GM19023 (cell line): ENCODE results near the gene SHOX.
"Not testable (repeated sequence)": the region's sequence is repeated elsewhere in the genome, so short reads cannot be mapped to it uniquely, and the experiment has no call there.

ENCODE experiments used
- ATAC-seq: cut with Tn5 transposase; IDR thresholded peaks from one replicate; pipeline ENCODE4 v1.9.1; 2021; ENCODE audit warnings: mild to moderate bottlenecking, moderate library complexity; ENCODE audit not compliant: unreplicated experiment

Gene SHOX

DNA sequence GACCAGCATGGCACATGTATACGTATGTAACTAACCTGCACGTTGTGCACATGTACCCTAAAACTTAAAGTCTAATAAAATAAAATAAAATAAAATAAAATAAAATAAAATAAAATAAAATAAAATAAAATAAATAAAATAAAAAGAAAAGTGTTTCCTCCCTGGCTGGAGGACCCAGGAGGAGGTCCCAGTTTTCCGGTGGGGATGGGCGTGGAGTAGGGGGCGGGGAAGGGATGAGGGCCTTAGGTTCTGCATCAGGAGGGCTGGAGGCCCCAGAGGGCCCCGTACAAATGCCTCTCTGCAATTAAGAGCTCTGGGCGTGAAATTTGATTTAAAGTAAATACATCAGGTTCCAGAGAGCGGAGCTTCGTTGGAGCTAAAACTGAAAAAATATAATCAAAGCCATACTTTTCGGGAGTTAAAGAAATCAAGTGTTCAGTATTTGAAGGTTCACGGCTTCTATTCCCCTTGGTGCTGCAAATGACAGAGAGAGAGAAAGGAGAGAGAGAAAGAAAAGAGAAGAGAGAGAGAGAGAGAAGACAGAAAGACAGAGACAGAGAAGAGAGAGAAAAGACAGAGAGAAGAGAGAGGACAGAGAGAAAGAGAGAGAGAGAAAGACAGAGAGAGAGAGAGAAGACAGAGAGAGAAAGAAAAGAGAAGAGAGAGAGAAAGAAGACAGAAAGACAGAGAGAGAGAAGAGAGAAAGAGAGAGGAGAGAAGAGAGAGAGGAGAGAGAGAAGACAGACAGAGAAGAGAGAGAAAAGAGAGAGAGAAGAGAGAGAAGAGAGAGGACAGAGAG is 8.7 kb upstream of the SHOX start:
- no peak for ATAC-seq

GRCh38 chrX:622802-623201 is 7.8 kb upstream of the SHOX start:
- ATAC-seq = not testable (repeated sequence)

DNA sequence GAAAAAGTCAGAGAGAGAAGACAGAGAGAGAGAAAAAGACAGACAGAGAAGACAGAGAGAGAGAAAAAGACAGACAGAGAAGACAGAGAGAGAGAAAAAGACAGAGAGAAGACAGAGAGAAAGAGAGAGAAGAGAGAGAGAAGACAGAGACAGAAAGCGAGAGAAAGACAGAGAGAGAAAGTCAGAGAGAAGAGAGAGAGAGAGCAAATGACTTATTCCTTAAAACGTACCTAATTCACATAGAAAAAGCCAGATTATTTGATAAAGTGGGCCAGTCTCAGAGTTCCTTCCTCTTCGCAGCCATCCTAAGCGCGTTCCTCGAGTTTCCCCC is 7.4 kb upstream of the SHOX start:
- ATAC-seq = no peak

DNA sequence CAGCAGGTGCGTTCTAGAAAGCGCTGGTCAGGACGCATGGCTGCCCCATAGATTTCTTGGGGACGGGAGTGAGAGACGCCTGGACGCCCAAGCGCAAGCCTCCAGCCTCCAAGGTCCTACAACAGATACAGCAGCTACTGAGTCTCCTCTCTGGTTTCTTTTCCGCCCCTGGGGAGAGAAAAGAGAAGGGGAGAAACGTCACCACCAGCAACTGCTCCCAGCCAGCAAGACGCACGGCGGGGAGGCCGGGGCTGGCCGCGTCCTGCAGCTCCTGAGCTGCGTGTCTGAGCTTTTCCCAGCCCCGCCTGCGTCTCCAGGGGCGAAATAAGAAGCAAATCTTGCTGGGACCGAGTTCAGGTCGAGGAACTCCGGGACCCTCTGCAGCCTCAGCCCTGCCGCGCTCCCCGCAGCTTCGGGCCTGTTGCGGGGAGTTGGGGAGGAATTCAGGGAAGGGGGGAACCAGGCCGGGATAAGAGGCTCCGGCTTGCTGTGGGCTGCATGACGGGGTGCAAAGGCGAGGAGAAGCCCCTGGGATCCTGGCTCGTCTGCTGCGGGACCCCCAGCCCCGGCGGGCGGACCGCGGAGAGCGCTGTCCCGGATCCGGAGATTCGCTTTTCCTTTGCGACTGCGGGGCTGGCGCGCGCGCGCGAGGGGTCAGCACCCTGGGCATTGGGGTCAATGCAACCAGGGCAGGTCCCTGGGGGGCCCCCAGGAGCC is 6.8 kb upstream of the SHOX start:
- no peak for ATAC-seq

DNA sequence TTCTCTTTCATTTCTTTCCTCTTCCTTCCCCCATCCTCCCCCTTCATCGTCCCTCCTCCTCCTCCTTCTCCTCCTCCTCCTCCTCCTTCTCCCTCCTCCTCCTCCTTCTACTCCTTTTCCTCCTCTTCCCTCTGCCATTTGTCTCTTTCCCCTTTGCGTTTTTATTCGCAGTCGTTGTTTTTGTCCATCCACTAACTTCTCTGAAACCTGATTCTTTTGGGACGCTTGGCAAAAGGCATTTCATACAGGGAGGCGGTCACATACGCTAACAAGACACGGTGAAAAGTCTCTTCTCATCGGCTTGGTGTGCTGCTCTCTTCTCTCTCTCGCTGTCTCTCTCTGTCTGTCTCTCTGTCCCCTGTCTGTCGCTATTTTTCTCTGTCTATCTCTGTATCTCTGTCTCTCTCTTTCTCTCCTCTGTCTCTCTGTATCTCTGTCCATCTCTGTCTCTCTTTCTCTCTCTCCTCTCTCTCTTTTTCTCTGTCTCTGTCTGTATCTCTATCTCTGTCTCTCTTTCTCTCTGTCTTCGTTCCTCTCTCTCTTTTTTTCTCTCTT is 5.4 kb upstream of the SHOX start:
- no peak for ATAC-seq

GRCh38 chrX:626047-626446 is 4.5 kb upstream of the SHOX start:
- ATAC-seq = not testable (repeated sequence)

GRCh38 chrX:626745-627509 is 3.7 kb upstream of the SHOX start:
- no peak for ATAC-seq

DNA sequence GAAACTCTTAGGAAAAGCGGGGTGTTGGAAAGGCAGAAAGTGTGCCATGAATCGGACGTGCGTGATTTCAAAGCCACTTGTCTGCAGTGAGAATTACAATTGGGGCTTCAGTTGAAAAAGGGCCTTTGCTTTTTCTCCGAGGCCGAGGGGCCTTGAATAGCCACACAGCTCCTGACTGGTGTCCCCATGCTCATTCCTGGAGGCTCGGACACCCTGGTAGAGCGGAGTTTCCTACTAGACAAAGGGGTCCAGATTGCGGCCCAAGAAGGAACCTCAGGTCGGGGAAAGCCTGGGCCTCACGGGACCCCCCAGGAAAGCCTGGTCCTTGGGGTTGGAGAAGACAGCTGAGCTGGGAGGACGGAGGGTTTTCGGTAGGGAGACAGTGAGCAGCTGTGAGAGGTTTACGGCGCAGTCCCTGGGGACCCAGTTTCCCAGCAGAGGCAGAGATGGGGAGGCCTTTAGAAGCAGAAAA is 3.0 kb upstream of the SHOX start:
- ATAC-seq = no peak

DNA sequence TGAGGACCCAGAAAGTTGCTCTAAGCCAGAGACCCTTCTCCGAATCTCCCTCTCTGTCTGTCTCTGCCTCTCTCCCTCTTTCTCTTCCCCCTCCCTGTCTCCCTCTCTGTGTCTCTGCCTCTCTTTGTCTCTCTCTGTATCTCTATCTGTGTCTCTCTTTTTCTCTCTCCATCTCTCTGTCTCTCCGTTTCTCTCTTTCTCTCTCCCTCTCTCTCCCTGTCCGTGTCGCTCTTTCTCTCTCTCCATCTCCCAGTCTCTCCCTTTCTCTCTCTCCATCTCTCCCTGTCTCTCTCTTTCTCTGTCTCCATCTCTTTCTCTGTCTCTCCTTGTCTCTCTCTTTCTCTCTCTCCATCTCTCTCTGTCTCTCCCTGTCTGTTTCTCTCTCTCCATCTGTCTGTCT is 2.6 kb upstream of the SHOX start:
- ATAC-seq = no peak

- no peak for ATAC-seq
Measured at GRCh38 chrX:629230-630006, 1.2 kb upstream of the SHOX start.

DNA sequence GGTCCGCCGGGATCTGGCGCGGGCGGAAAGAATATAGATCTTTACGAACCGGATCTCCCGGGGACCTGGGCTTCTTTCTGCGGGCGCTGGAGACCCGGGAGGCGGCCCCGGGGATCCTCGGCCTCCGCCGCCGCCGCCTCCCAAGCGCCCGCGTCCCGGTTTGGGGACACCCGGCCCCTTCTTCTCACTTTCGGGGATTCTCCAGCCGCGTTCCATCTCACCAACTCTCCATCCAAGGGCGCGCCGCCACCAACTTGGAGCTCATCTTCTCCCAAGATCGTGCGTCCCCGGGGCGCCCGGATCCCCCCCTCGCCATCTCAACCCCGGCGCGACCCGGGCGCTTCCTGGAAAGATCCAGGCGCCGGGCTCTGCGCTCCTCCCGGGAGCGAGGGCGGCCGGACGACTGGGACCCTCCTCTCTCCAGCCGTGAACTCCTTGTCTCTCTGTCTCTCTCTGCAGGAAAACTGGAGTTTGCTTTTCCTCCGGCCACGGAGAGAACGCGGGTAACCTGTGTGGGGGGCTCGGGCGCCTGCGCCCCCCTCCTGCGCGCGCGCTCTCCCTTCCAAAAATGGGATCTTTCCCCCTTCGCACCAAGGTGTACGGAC is 482 bp upstream of the SHOX start:
- no peak for ATAC-seq

- no peak for ATAC-seq
Measured at GRCh38 chrX:631802-632365, 1.3 kb downstream of the SHOX start.

DNA sequence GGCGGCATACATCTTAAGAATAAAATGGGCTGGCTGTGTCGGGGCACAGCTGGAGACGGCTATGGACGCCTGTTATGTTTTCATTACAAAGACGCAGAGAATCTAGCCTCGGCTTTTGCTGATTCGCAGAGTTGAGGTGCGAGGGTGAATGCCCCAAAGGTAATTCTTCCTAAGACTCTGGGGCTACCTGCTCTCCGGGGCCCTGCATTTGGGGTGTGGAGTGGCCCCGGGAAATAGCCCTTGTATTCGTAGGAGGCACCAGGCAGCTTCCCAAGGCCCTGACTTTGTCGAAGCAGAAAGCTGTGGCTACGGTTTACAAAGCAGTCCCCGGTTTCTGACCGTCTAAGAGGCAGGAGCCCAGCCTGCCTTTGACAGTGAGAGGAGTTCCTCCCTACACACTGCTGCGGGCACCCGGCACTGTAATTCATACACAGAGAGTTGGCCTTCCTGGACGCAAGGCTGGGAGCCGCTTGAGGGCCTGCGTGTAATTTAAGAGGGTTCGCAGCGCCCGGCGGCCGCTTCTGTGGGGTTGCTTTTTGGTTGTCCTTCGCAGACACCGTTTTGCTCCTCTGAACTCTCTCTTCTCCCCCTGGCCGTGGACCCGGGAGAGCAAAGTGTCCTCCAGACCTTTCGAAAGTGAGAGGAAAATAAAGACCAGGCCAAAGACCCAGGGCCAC is 1.9 kb downstream of the SHOX start:
- no peak for ATAC-seq

DNA sequence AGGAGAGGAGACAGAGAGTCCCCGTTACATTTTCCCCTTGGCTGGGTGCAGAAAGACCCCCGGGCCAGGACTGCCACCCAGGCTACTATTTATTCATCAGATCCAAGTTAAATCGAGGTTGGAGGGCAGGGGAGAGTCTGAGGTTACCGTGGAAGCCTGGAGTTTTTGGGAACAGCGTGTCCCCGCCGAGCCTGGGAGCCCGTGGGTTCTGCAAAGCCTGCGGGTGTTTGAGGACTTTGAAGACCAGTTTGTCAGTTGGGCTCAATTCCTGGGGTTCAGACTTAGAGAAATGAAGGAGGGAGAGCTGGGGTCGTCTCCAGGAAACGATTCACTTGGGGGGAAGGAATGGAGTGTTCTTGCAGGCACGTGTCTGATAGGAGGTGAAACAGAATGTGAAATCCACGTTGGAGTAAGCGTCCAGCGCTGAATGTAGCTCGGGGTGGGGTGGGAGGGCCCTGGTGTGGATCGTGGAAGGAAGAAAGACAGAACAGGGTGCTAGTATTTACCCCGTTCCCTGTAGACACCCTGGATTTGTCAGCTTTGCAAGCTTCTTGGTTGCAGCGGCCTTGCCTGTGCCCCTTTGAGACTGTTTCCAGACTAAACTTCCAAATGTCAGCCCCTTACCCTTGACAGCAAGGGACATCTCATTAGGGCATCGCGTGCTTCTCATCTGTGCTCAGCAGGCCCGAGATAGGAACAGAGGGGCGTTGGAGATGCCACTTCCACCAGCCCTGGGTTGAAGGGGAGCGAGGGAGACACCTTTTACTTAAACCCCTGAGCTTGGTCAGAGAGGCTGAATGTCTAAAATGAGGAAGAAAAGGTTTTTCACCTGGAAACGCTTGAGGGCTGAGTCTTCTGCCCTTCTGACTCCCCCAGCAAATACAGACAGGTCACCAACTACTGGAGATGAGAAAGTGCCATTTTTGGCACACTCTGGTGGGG is 2.7 kb downstream of the SHOX start:
- no peak for ATAC-seq

DNA sequence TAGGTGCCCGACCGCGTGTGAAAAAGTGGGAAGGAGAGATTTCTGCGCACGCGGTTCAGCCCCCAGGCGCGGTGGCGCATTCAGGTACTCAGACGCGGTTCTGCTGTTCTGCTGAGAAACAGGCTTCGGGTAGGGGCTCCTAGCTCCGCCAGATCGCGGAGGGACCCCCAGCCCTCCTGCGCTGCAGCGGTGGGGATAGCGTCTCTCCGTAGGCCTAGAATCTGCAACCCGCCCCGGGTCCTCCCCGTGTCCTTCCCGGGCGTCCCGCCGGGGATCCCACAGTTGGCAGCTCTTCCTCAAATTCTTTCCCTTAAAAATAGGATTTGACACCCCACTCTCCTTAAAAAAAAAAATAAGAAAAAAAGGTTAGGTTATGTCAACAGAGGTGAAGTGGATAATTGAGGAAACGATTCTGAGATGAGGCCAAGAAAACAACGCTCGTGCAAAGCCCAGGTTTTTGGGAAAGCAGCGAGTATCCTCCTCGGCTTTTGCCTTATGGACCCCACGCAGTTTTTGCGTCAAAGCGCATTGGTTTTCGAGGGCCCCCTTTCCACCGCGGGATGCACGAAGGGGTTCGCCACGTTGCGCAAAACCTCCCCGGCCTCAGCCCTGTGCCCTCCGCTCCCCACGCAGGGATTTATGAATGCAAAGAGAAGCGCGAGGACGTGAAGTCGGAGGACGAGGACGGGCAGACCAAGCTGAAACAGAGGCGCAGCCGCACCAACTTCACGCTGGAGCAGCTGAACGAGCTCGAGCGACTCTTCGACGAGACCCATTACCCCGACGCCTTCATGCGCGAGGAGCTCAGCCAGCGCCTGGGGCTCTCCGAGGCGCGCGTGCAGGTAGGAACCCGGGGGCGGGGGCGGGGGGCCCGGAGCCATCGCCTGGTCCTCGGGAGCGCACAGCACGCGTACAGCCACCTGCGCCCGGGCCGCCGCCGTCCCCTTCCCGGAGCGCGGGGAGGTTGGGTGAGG is 3.7 kb downstream of the SHOX start:
- ATAC-seq = no peak

GRCh38 chrX:635428-636090 is 5.0 kb downstream of the SHOX start:
- ATAC-seq = no peak
